GM23338 (cell line): Measurements from ENCODE around the gene SEMA3C. TPM values are rescaled to one million over a fixed set of nuclear protein-coding genes. Genes with fewer than 3 reads are reported as not detected.

Experiments
- ATAC-seq: fragments of 200-7000 bp; cut with Tn5 transposase; 3 replicates; pipeline ENCODE4 v1.9.1; 2020
- DNase-seq: peaks from one replicate; pipeline ENCODE4 v3.0.0-alpha.2; 2015; ENCODE audit warnings: low spot score
- H2AFZ ChIP-seq: fragments of 200-600 bp; sonication (generic); 2 replicates; pipeline ENCODE4 v1.8.0; 2016; ENCODE audit warnings: antibody characterized with exemption, mild to moderate bottlenecking, moderate library complexity
- H3F3A ChIP-seq: fragments of 200-600 bp; sonication (generic); replicated peaks from 2 replicates; pipeline ENCODE4 v1.8.0; 2017; ENCODE audit warnings: antibody characterized with exemption, mixed run types, low read depth
- H3K27ac ChIP-seq: fragments of 200-600 bp; sonication (generic); 2 replicates; pipeline ENCODE4 v1.6.1; 2016; ENCODE audit warnings: low read depth
- H3K27me3 ChIP-seq: fragments of 200-600 bp; sonication (generic); 2 replicates; pipeline ENCODE4 v1.8.0; 2016; ENCODE audit warnings: mild to moderate bottlenecking, mixed run types, moderate library complexity; ENCODE audit not compliant: insufficient read depth
- H3K36me3 ChIP-seq: fragments of 200-600 bp; sonication (generic); 2 replicates; pipeline ENCODE4 v1.8.0; 2016; ENCODE audit warnings: mild to moderate bottlenecking; ENCODE audit not compliant: insufficient read depth
- H3K4me1 ChIP-seq: fragments of 200-600 bp; sonication (generic); 2 replicates; pipeline ENCODE4 v1.8.0; 2016; ENCODE audit warnings: mild to moderate bottlenecking, moderate library complexity; ENCODE audit not compliant: insufficient read depth
- H3K4me2 ChIP-seq: fragments of 200-600 bp; sonication (generic); 2 replicates; pipeline ENCODE4 v1.7.1; 2017; ENCODE audit warnings: mixed run types
- H3K4me3 ChIP-seq: fragments of 200-600 bp; sonication (generic); 2 replicates; pipeline ENCODE4 v1.6.1; 2016; ENCODE audit warnings: mixed run types
- H3K79me2 ChIP-seq: fragments of 200-600 bp; sonication (generic); replicated peaks from 2 replicates; pipeline ENCODE4 v1.8.0; 2017; ENCODE audit warnings: mild to moderate bottlenecking; ENCODE audit not compliant: insufficient read depth
- H3K9me2 ChIP-seq: fragments of 200-600 bp; sonication (generic); 2 replicates; pipeline ENCODE4 v1.8.0; 2017; ENCODE audit not compliant: insufficient read depth
- H4K20me1 ChIP-seq: fragments of 200-600 bp; sonication (generic); replicated peaks from 2 replicates; pipeline ENCODE4 v1.8.0; 2017; ENCODE audit warnings: mild to moderate bottlenecking; ENCODE audit not compliant: insufficient read depth
- H3K27ac Mint-ChIP-seq: 2 replicates; pipeline ENCODE4 v1.8.0; 2020; ENCODE audit warnings: inconsistent platforms, mild to moderate bottlenecking, moderate library complexity, mixed read lengths
- H3K27me3 Mint-ChIP-seq: 3 replicates; pipeline ENCODE4 v1.8.0; 2022; ENCODE audit warnings: low read depth, mild to moderate bottlenecking, moderate library complexity, mixed read lengths, inconsistent platforms; ENCODE audit not compliant: insufficient read depth, poor library complexity
- H3K36me3 Mint-ChIP-seq: 3 replicates; pipeline ENCODE4 v1.8.0; 2021; ENCODE audit warnings: low read depth, mild to moderate bottlenecking, inconsistent platforms, moderate library complexity, mixed read lengths
- H3K4me1 Mint-ChIP-seq: 3 replicates; pipeline ENCODE4 v1.8.0; 2020; ENCODE audit warnings: mild to moderate bottlenecking, inconsistent platforms, mixed read lengths
- H3K4me3 Mint-ChIP-seq: 3 replicates; pipeline ENCODE4 v1.8.0; 2021; ENCODE audit warnings: moderate library complexity, mild to moderate bottlenecking, inconsistent platforms, mixed read lengths
- H3K9me3 Mint-ChIP-seq: 3 replicates; pipeline ENCODE4 v1.8.0; 2020; ENCODE audit warnings: moderate library complexity, mild to moderate bottlenecking, inconsistent platforms, mixed read lengths
- CREB1 ChIP-seq: fragments of 250-450 bp; sonication (Bioruptor Pico); IDR thresholded peaks from 2 replicates; pipeline ENCODE4 v1.5.0; 2020; ENCODE audit warnings: low read depth, mild to moderate bottlenecking, moderate library complexity
- CTCF ChIP-seq, 2 experiments: fragments of 200-600 bp in 1 of 2; sonication (generic) in 1 of 2; conservative IDR thresholded peaks; 2 replicates each; pipeline versions ENCODE4 v1.5.1 to v1.6.1; 2016 to 2017; ENCODE audit warnings: antibody characterized with exemption in 2 of 2, low read depth in 2 of 2, mild to moderate bottlenecking in 2 of 2, moderate library complexity in 1 of 2
- ETS1 ChIP-seq: IDR thresholded peaks from 2 replicates; pipeline ENCODE4 v1.6.1; 2016; ENCODE audit warnings: antibody characterized with exemption
- EZH2 ChIP-seq: fragments of 200-600 bp; sonication (generic); IDR thresholded peaks from one replicate; pipeline ENCODE4 v1.8.0; 2017; ENCODE audit warnings: antibody characterized with exemption, mild to moderate bottlenecking, low read depth; ENCODE audit not compliant: unreplicated experiment
- JUNB ChIP-seq: IDR thresholded peaks from one replicate; pipeline ENCODE4 v1.6.1; 2016; ENCODE audit warnings: antibody characterized with exemption; ENCODE audit not compliant: unreplicated experiment
- POLR2AphosphoS5 ChIP-seq: IDR thresholded peaks from 2 replicates; pipeline ENCODE4 v1.6.1; 2016; ENCODE audit warnings: antibody characterized with exemption, low read depth
- STAT1 ChIP-seq: IDR thresholded peaks from one replicate; pipeline ENCODE4 v1.6.1; 2016; ENCODE audit warnings: antibody characterized with exemption; ENCODE audit not compliant: unreplicated experiment
- ZNF114 ChIP-seq: fragments of 250-450 bp; sonication (Bioruptor Pico); IDR thresholded peaks from 2 replicates; pipeline ENCODE4 v1.5.0; 2020; ENCODE audit warnings: mild to moderate bottlenecking, moderate library complexity
- ZNF331 ChIP-seq: fragments of 250-450 bp; sonication (Bioruptor Pico); IDR thresholded peaks from 2 replicates; pipeline ENCODE4 v1.5.0; 2020; ENCODE audit warnings: low read depth, mild to moderate bottlenecking, moderate library complexity
- ZNF462 ChIP-seq: fragments of 250-450 bp; sonication (Bioruptor Pico); IDR thresholded peaks from 2 replicates; pipeline ENCODE4 v1.5.0; 2020; ENCODE audit warnings: mild to moderate bottlenecking, moderate library complexity
- polyA plus RNA-seq: library from polyadenylated mRNA; unstranded; fragments of >200 nt; fragmentation: Nextera tagmentation; extraction: Ambion mirVana; gene quantifications from 2 replicates; pipeline ENCODE4 v1.2.1, GENCODE V29; 2016
- total RNA-seq: library from RNA; depleted of rRNA; stranded (reverse); fragments of >200 nt; shearing (Covaris generic); gene quantifications from 2 replicates; pipeline ENCODE4 v1.2.3, GENCODE V29; 2014

The SEMA3C gene
- total and polyA plus RNA-seq, 2 experiments from 2014 or later = 1.0 to 3.5 TPM

GRCh38 chr7:80856769-80857168 lies 62.1 kb downstream of the SEMA3C start (continued):
- no peak for TF ChIP-seq POLR2AphosphoS5
- no peak for TF ChIP-seq ZNF114 (CRISPR knock-in tag)
- TF ChIP-seq CTCF (conservative IDR thresholded peaks at IDR 0.05; ENCODE audit: low read depth in 2 of 2) = no peak
- TF ChIP-seq ZNF331 (CRISPR knock-in tag) = no peak

- Histone ChIP-seq H3K27me3 (no peaks in the 10 kb centered on the region), H3K79me2 (no peaks in the 10 kb centered on the region), H4K20me1 (no peaks in the 10 kb centered on the region), H2AFZ (no peak overlapping the region), H3K4me3 (no peak overlapping the region), H3K27ac (no peak overlapping the region), H3K9me2 (no peaks in the 10 kb centered on the region), H3K4me2 (no peak overlapping the region), H3K36me3 (no peaks in the 10 kb centered on the region), H3K4me1 (no peaks in the 10 kb centered on the region), H3F3A (no peaks in the 10 kb centered on the region)
- no peak overlapping the region for H3K4me3 Mint-ChIP-seq
- no peak overlapping the region for H3K27ac Mint-ChIP-seq
- DNase-seq = no peak
- H3K36me3 Mint-ChIP-seq = no peaks in the 10 kb centered on the region
- no peaks in the 10 kb centered on the region for H3K9me3 Mint-ChIP-seq
- H3K4me1 Mint-ChIP-seq = no peaks in the 10 kb centered on the region
- H3K27me3 Mint-ChIP-seq = no peaks in the 10 kb centered on the region
- TF ChIP-seq ETS1 (no peak), STAT1 (no peak), JUNB (no peak), POLR2AphosphoS5 (no peak), ZNF331 (CRISPR knock-in tag) (no peak), CTCF (conservative IDR thresholded peaks at IDR 0.05; ENCODE audit: low read depth in 2 of 2) (no peak), CREB1 (no peak), ZNF462 (no peak), ZNF114 (CRISPR knock-in tag) (no peak), EZH2 (no peak)
- ATAC-seq = no peak
These were observed 66.9 kb downstream of the SEMA3C start for GRCh38 chr7:80851896-80852476.
